ENCODE data around the gene NTSR2. TPM values are rescaled to one million over a fixed set of nuclear protein-coding genes. Genes with fewer than 3 reads are reported as not detected.

NTSR2 gene
- polyA plus RNA-seq, 1 donor, result not detected

DNA sequence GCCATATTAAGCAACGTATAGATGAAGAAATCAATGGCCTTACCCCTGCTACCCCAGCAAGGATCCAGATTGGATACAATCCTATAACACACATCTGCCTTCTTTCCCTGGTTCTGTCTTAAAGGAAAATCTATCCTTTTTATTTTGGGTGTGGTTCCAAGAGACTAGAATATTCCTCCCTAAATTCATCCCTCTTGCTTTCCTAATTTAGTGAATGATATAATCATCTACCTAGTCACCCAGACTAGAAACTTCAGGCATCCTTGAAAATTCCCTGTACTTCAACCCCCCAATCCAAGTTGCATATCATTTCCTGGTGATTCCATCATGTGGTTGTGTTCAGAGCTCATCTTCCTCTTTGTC is 41.3 kb upstream of the NTSR2 start:
- Histone ChIP-seq H3K36me3 (ENCODE audit: control insufficient read depth, insufficient read depth, low read length) (no peaks in the 10 kb centered on the region), H3K9me3 (ENCODE audit: control insufficient read depth, low read depth, low read length) (no peaks in the 10 kb centered on the region), H3K4me3 (ENCODE audit: low read length) (no peak overlapping the region), H3K27ac (ENCODE audit: low read length) (no peak overlapping the region), H3K4me1 (ENCODE audit: control insufficient read depth, insufficient read depth, low read length) (no peaks in the 10 kb centered on the region), H3K27me3 (ENCODE audit: control insufficient read depth, insufficient read depth, low read length) (no peaks in the 10 kb centered on the region)
- WGBS (ENCODE audit: insufficient coverage, low lambda C conversion rate), result no CpG with 5 or more reads among the region's 1 CpG
- no peak for DNase-seq

DNA sequence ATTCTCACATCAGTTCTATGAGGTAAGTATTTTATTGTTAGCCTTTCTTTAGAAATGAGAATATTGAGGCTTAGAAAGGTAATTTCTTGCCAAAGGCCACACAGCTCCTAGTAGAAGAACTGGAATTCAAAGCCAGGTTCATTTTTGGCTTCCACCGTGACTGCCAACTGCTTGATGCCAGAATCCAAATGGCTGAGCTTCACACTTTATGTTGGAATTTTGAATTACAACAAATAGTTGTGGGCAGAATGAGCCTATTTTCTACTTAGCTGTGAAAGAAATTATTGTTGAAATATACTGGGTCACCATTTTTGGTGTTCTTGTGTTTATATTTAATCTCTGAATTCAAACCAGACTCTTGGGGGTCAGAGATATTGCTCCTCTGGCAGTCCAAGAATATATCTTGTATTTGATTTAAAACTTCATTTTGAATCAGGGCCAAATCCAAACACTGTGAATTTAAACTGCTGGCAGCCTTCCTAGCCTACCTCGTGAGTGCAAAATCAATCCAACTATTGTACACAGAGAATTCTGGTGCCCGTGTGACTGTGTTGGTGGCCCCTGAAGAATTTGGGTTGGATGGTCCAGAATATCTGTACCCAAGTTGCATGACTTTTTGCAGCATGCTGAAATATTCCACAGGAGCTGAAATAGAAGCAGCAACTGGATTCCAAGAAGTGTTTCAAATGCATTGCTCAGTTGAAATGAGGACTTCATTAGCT is 40.8 kb upstream of the NTSR2 start:
- DNase-seq, result no peak
- H3K36me3 ChIP-seq (ENCODE audit: control insufficient read depth, insufficient read depth, low read length), result no peaks in the 10 kb centered on the region
- H3K4me1 ChIP-seq (ENCODE audit: control insufficient read depth, insufficient read depth, low read length), result no peaks in the 10 kb centered on the region
- no peak overlapping the region for H3K4me3 ChIP-seq (ENCODE audit: low read length)
- WGBS (ENCODE audit: insufficient coverage, low lambda C conversion rate), result 100% methylated on average over 1 of the region's 3 CpGs
- no peaks in the 10 kb centered on the region for H3K27me3 ChIP-seq (ENCODE audit: control insufficient read depth, insufficient read depth, low read length)
- no peak overlapping the region for H3K27ac ChIP-seq (ENCODE audit: low read length)
- no peaks in the 10 kb centered on the region for H3K9me3 ChIP-seq (ENCODE audit: control insufficient read depth, low read depth, low read length)

DNA sequence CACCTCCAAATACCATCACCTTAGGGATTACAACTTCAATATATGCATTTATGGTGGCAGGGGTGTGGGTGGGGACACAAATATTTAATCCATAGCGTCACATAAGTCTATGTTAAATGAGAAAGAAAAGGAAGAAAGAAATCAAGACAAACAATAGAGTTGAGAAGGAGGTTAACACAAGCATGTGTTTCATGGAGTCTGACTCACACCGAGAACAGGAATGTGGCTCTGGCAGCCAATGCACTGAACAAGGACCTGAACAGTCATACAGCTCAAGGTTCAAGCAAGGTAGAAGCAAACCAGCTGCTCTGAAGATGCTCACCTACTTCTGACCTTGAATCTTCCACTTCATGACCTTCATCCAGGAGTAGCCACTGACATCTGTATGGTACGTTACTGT is 40.2 kb upstream of the NTSR2 start:
- DNase-seq, result no peak

GRCh38 chr2:11709293-11709692 is 39.3 kb upstream of the NTSR2 start:
- Histone ChIP-seq H3K27ac (ENCODE audit: low read length) (no peak overlapping the region), H3K4me3 (ENCODE audit: low read length) (no peak overlapping the region), H3K4me1 (ENCODE audit: control insufficient read depth, insufficient read depth, low read length) (no peaks in the 10 kb centered on the region), H3K27me3 (ENCODE audit: control insufficient read depth, insufficient read depth, low read length) (no peaks in the 10 kb centered on the region), H3K9me3 (ENCODE audit: control insufficient read depth, low read depth, low read length) (no peaks in the 10 kb centered on the region), H3K36me3 (ENCODE audit: control insufficient read depth, insufficient read depth, low read length) (no peaks in the 10 kb centered on the region)
- 100% methylated on average over 3 of the region's 8 CpGs for WGBS (ENCODE audit: insufficient coverage, low lambda C conversion rate)
- no peak for DNase-seq

More for the DNA sequence above, 40.2 kb upstream of the NTSR2 start:
- Histone ChIP-seq H3K4me3 (ENCODE audit: low read length) (no peak overlapping the region), H3K9me3 (ENCODE audit: control insufficient read depth, low read depth, low read length) (no peaks in the 10 kb centered on the region), H3K36me3 (ENCODE audit: control insufficient read depth, insufficient read depth, low read length) (no peaks in the 10 kb centered on the region), H3K27me3 (ENCODE audit: control insufficient read depth, insufficient read depth, low read length) (no peaks in the 10 kb centered on the region), H3K27ac (ENCODE audit: low read length) (no peak overlapping the region), H3K4me1 (ENCODE audit: control insufficient read depth, insufficient read depth, low read length) (no peaks in the 10 kb centered on the region)
- WGBS (ENCODE audit: insufficient coverage, low lambda C conversion rate), result 83% methylated on average over 1 of the region's 3 CpGs

- no peak for DNase-seq
- Histone ChIP-seq H3K36me3 (ENCODE audit: control insufficient read depth, insufficient read depth, low read length) (no peaks in the 10 kb centered on the region), H3K4me3 (ENCODE audit: low read length) (no peak overlapping the region), H3K4me1 (ENCODE audit: control insufficient read depth, insufficient read depth, low read length) (no peaks in the 10 kb centered on the region), H3K9me3 (ENCODE audit: control insufficient read depth, low read depth, low read length) (no peaks in the 10 kb centered on the region), H3K27ac (ENCODE audit: low read length) (no peak overlapping the region), H3K27me3 (ENCODE audit: control insufficient read depth, insufficient read depth, low read length) (peaks cover 3% of the 10 kb centered on the region)
- no CpG with 5 or more reads among the region's 3 CpGs for WGBS (ENCODE audit: insufficient coverage, low lambda C conversion rate)
Observed at GRCh38 chr2:11708106-11708505, 38.1 kb upstream of the NTSR2 start.

- no peak for DNase-seq
- H3K4me3 ChIP-seq (ENCODE audit: low read length), result no peak overlapping the region
- no CpG with 5 or more reads among the region's 3 CpGs for WGBS (ENCODE audit: insufficient coverage, low lambda C conversion rate)
Observed at GRCh38 chr2:11705711-11706110, 35.7 kb upstream of the NTSR2 start.

DNA sequence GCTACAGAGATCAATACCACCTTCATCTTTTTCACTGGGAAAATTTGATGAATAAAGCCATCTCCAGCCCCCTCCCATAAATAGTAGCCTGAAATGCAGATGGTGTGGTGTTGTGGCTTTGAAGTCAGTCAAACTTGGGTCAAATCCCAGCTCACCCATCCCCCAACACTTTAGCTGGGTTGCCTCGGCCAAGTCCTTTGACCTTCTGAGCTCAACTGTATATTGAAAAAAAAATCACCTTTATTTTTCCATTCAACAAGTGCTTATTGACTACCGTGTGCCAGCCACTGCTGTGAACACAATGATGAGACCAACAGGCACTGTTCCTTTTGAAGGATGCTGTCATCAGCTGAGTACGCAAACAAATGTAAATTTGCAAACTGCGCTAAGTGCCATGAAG is 35.1 kb upstream of the NTSR2 start:
- Histone ChIP-seq H3K36me3 (ENCODE audit: control insufficient read depth, insufficient read depth, low read length) (no peaks in the 10 kb centered on the region), H3K27me3 (ENCODE audit: control insufficient read depth, insufficient read depth, low read length) (peaks cover 3% of the 10 kb centered on the region), H3K27ac (ENCODE audit: low read length) (no peak overlapping the region), H3K4me1 (ENCODE audit: control insufficient read depth, insufficient read depth, low read length) (no peaks in the 10 kb centered on the region), H3K9me3 (ENCODE audit: control insufficient read depth, low read depth, low read length) (no peaks in the 10 kb centered on the region), H3K4me3 (ENCODE audit: low read length) (no peak overlapping the region)
- no peak for DNase-seq
- 92% methylated on average over 2 of the region's 4 CpGs for WGBS (ENCODE audit: insufficient coverage, low lambda C conversion rate)

More at GRCh38 chr2:11705711-11706110, 35.7 kb upstream of the NTSR2 start:
- Histone ChIP-seq H3K36me3 (ENCODE audit: control insufficient read depth, insufficient read depth, low read length) (no peaks in the 10 kb centered on the region), H3K27ac (ENCODE audit: low read length) (no peak overlapping the region), H3K9me3 (ENCODE audit: control insufficient read depth, low read depth, low read length) (no peaks in the 10 kb centered on the region), H3K27me3 (ENCODE audit: control insufficient read depth, insufficient read depth, low read length) (peaks cover 3% of the 10 kb centered on the region), H3K4me1 (ENCODE audit: control insufficient read depth, insufficient read depth, low read length) (no peaks in the 10 kb centered on the region)

DNA sequence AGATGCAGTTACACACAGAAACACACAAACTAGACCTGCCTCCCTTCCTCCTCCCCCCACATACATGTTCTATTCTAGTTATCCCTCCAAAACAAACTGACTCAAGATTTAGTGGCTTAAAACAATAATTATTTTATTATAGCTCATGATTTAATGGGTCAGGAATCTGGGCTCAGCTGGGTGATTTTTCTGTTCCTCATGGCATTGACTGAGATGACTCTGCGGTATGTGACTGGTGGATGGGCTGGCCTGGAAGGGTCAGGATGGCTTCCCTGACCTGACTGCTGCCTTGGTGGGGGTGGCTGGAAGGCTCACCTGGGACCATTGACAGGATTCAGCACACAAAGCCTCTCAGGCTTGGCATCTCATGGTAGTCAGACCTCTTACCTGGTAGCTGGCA is 33.7 kb upstream of the NTSR2 start:
- Histone ChIP-seq H3K27me3 (ENCODE audit: control insufficient read depth, insufficient read depth, low read length) (peaks cover 3% of the 10 kb centered on the region), H3K27ac (ENCODE audit: low read length) (no peak overlapping the region), H3K9me3 (ENCODE audit: control insufficient read depth, low read depth, low read length) (no peaks in the 10 kb centered on the region), H3K4me1 (ENCODE audit: control insufficient read depth, insufficient read depth, low read length) (no peaks in the 10 kb centered on the region), H3K36me3 (ENCODE audit: control insufficient read depth, insufficient read depth, low read length) (no peaks in the 10 kb centered on the region), H3K4me3 (ENCODE audit: low read length) (no peak overlapping the region)
- DNase-seq, result no peak
- no CpG with 5 or more reads among the region's 1 CpG for WGBS (ENCODE audit: insufficient coverage, low lambda C conversion rate)

DNA sequence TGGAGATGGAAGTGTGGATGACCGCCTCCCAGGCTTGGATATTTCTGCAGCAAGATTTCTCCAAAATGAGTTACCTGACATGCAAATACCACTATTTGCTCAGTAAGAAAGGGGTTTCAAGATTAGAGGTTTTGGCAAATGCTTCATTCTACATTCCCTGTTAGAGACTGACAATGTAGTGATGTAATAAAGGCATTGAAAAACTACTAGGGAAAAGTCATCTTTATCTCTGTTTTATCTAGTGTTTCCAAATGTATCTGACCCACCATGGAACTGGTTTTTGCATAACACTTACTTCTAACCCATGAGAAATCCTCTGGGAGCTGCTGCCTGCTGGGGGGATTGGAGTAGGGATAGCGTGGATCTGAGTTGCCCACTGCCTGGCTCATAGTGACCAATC is 33.0 kb upstream of the NTSR2 start:
- Histone ChIP-seq H3K27ac (ENCODE audit: low read length) (no peak overlapping the region), H3K4me3 (ENCODE audit: low read length) (no peak overlapping the region), H3K4me1 (ENCODE audit: control insufficient read depth, insufficient read depth, low read length) (no peaks in the 10 kb centered on the region), H3K27me3 (ENCODE audit: control insufficient read depth, insufficient read depth, low read length) (peaks cover 3% of the 10 kb centered on the region), H3K36me3 (ENCODE audit: control insufficient read depth, insufficient read depth, low read length) (no peaks in the 10 kb centered on the region), H3K9me3 (ENCODE audit: control insufficient read depth, low read depth, low read length) (no peaks in the 10 kb centered on the region)
- no peak for DNase-seq
- WGBS (ENCODE audit: insufficient coverage, low lambda C conversion rate), result no CpG with 5 or more reads among the region's 2 CpGs

GRCh38 chr2:11701751-11702301 is 31.8 kb upstream of the NTSR2 start:
- Histone ChIP-seq H3K4me3 (ENCODE audit: low read length) (no peak overlapping the region), H3K9me3 (ENCODE audit: control insufficient read depth, low read depth, low read length) (no peaks in the 10 kb centered on the region), H3K36me3 (ENCODE audit: control insufficient read depth, insufficient read depth, low read length) (no peaks in the 10 kb centered on the region), H3K27ac (ENCODE audit: low read length) (no peak overlapping the region), H3K27me3 (ENCODE audit: control insufficient read depth, insufficient read depth, low read length) (peaks cover 3% of the 10 kb centered on the region), H3K4me1 (ENCODE audit: control insufficient read depth, insufficient read depth, low read length) (no peaks in the 10 kb centered on the region)
- DNase-seq, result peak in 1 of 2 donors; percentile 23
- 78% methylated on average over 2 of the region's 14 CpGs for WGBS (ENCODE audit: insufficient coverage, low lambda C conversion rate)

DNA sequence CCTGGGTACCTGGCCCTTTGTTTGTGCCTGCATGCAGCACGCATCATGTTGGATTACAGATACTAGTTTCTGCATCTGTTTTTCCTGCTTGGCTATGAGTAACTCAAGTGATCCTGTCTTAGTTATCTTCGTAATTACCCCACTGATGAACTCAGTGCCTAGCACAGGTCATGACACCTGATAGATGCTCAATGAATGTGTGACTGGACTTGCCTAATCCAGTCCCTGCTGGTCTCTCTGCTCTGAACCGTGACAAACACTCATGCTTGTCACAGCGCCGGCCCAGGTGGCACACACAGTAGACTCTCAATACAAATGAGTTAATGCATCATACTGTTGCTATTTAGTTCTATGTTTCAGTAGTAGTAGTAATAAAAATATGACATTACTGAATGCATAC is 31.2 kb upstream of the NTSR2 start:
- Histone ChIP-seq H3K4me1 (ENCODE audit: control insufficient read depth, insufficient read depth, low read length) (no peaks in the 10 kb centered on the region), H3K9me3 (ENCODE audit: control insufficient read depth, low read depth, low read length) (no peaks in the 10 kb centered on the region), H3K27ac (ENCODE audit: low read length) (no peak overlapping the region), H3K27me3 (ENCODE audit: control insufficient read depth, insufficient read depth, low read length) (peaks cover 3% of the 10 kb centered on the region), H3K36me3 (ENCODE audit: control insufficient read depth, insufficient read depth, low read length) (no peaks in the 10 kb centered on the region), H3K4me3 (ENCODE audit: low read length) (no peak overlapping the region)
- 100% methylated on average over 1 of the region's 5 CpGs for WGBS (ENCODE audit: insufficient coverage, low lambda C conversion rate)
- no peak for DNase-seq
